GM21786 (cell line): Measurements from ENCODE around the gene RNF225.
"Not testable (repeated sequence)": the region's sequence is repeated elsewhere in the genome, so short reads cannot be mapped to it uniquely, and the experiment has no call there.

ENCODE experiments used
- ATAC-seq: cut with Tn5 transposase; IDR thresholded peaks from one replicate; pipeline ENCODE4 v1.9.1; 2021; ENCODE audit not compliant: unreplicated experiment

The RNF225 gene

DNA sequence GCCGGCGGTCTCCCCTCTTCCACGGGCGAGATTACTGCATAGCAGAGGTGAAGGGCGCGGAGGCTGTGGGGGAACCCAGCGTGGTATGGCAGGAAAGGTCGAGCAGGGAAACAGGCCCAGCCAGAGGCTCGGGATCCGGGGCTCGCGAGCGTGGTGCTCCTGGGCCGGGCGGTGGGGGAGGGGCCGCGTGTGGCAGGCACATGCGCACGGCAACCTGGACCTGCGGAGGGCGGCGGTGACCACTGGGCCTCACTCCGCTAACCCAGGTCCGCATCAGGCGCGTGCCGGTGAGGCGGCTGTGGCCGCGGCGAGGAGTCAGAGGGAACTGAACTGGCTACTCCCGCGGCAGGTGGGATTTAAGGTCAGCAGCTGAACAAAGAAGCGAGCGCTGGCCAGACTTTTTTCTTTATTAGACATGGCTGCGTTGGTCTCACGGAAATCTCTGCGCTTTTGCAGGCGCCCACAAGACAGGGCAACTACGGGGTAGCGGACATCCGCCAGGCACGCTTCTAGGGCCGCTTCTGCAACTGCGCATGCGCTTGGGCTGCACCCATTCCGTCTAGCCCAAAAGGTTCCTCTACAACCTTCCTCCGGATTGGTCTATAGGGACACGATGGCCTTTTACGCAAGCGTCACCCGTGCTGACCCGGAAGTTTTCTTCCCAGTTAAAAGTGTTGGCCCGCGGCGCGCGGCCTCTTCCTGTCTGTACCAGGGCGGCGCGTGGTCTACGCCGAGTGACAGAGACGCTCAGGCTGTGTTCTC lies 8.7 kb upstream of the RNF225 start, which contains the start of gene RPS5:
TSS of gene RPS5 (plus strand) at position 694 of the 762 bp plus-strand sequence. CDS start 869 bp downstream, outside the sequence.
- peak; percentile 92 for ATAC-seq

DNA sequence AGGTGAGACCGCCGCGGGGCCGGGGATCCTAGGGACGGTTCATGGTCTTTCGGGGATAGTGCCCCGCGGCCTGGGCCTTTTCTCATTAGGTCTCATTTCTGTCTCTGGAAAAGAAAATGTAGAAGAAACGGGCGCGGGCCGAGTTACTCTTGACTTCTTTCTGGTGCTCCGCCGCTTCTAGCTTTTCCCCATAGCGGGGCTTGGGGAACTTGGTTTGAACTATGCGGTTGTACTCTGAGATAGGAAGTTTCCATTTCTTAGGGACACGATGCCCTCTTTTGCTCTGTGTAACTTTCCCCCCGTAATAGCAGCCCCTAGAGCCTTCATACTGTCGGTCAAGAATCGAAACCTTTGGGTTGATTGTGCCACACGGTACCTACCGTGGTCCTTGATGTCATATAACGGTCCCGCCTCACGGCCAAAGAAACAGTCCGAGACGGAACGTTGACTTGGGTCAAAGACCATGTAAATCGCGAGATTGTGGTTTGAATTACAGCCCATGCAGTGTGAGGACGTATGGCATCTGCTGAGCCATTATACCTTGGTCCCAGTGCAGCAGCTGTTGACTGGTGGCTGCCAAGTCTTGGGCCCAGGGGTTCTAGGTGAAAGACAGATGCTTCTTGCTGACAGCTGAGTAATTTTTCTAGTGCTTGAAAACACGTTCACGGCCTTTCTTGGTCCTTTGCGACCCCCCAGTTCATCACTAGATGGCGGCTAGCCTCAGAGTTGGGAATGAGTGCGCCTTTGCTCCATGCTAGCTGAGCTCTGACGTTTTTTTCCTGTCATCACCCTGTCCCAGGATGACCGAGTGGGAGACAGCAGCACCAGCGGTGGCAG lies 7.9 kb upstream of the RNF225 start:
- ATAC-seq, result no peak

DNA sequence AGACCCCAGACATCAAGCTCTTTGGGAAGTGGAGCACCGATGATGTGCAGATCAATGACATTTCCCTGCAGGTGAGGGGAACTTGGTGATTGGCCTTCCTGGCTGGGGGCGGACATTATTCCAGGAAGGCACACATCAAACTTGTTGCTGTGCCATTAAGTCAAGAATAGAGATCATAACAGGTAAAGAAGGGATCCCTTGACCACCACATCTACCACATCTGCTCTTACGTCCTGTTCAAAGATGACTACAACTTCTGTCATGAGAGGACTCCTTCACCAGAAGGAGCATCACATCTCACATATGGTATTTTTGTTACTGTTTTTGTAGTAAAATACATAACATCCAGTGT lies 7.3 kb upstream of the RNF225 start:
- ATAC-seq, result no peak

DNA sequence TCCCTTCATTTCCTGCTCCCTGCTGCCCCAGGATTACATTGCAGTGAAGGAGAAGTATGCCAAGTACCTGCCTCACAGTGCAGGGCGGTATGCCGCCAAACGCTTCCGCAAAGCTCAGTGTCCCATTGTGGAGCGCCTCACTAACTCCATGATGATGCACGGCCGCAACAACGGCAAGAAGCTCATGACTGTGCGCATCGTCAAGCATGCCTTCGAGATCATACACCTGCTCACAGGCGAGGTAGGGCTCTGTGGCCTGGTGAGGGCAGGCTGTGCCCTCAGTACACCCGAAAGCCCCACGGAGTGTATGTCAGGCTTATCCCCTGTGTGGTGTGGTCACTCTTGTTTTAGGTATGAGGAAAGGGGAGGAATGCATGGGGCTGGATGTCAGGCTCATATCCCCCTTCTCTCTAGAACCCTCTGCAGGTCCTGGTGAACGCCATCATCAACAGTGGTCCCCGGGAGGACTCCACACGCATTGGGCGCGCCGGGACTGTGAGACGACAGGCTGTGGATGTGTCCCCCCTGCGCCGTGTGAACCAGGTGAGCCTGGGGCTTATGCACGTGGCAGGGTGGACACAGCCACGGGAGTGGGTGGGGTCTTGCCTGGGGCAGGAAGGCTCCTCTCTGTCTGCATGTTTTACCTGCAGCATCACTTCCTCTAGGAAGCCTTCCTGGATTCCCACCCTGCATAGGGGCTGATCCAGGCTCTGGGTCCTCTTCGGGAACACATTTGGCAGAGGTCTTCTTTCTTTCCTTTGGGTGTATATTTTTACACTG lies 2.3 kb upstream of the RNF225 start:
- no peak for ATAC-seq

DNA sequence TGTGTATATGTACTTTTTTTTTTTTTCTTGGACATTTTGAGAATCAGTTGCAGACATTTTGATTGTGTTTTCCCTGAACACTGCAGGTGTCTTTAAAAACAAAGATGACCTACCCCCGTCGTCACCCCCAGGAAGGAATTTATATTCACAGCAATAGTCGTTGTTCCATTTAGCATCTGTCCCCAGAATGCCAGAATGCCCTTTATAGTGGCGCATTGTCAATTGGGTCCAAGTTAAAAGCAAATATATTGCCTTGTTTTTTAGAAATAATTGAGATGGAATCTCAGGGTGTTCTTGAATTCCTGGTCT lies 1.8 kb upstream of the RNF225 start:
- no peak for ATAC-seq

DNA sequence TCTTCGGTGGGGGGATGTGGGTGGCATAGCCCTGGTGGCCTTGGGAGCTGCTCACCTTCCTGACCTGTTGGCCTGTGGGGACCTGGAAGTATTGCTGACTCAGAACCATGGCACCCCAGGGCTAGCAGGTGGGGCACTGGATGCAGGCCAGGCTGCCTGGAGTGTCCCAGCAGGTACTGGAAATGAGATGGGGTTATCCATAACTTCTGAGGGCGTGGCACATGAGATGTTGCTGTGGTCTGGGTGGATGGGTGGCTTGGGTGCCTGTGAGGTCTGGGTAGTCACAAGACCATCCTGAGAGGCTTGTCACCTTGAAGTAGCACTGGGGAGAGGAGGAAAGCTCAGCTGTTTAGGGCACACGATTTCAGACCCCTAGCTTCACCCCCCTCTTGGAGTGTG lies 636 bp upstream of the RNF225 start:
- ATAC-seq, result no peak

DNA sequence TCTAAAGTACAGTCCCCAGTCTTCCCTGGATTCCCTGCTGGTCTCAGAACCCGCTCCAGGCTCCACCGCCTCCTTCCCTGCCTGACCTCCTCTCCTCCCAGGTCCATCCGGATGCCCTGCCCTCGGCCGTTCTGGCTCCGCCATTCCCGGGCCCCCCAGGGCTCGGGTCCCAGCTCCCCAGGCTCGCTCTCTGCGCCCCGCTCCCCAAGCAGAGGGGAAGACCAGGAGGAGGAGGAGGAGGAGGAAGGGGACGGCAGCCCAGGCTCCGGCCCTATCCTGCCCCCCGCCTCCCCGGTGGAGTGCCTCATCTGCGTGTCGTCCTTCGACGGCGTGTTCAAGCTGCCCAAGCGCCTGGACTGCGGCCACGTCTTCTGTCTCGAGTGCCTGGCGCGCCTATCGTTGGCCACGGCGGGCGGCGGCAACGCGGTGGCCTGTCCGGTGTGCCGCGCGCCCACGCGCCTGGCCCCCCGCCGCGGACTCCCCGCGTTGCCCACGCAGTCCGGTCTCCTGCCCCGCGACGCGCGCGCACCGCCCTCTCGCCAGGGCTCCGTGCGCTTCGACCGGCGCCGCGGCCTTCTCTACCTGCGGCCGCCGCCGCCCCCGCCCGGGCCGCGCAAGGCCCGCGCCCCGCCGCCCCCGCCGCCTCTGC lies 647 bp downstream of the RNF225 start:
- ATAC-seq, result no peak

DNA sequence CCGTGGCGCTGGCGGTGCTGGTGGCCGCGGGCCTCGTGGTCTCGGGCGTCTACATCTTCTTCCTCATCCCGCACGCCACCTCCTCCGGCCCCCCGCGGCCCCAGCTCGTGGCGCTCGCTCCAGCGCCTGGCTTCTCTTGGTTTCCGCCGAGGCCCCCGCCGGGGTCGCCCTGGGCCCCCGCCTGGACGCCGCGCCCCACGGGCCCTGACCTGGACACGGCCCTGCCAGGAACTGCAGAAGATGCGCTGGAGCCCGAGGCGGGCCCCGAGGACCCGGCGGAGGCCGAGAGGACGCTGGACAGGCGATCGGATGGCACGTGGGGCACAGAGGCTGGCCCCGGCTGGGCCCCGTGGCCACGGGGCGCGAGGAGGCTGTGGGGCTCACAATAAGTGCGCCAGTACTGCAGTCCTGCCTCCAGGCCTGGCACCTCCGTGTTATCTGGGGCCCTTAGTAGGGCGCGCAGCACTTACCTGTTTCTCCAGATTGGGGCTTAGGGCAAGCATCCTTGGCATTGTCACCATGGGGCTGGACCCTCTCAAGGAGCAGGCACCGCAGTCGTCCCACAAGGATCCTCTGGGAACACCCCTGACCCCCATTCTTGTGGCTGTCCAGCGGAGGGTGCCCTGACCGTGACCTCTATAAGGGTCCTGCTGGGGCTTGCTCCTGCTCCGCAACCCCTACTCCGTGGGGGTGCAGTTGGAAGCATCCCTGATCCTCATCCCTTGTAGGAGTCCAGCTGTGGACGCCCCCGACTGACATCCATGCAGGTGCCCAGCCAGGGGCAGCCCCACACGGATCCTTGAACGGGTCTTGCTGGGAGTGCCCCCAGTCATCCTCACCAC lies 1.5 kb downstream of the RNF225 start:
- no peak for ATAC-seq

DNA sequence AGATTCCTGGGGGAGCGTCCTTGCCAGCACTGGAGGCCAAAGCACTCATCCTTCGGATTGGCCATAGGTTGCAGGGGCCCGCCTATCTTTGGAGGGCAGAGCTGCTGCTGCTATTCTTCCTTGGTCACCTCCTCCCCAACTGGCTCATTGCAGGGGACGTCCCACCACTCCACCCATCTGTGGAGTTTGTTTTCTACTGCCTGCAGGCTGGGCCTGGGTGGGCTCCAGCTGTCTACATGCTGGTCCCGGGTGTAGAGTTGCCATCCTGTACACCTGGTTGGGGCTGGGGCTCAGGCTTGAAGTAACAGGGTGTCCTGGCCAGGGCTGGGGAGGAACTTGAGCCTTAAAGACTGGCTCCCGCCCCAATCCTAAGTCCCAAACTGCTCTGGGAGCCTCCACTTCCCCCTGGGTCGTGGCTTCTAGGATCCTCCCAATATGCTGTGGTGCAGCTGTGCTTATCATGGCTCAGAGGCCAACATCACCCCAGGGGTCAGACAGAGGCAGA lies 2.1 kb downstream of the RNF225 start:
- ATAC-seq, result no peak

DNA sequence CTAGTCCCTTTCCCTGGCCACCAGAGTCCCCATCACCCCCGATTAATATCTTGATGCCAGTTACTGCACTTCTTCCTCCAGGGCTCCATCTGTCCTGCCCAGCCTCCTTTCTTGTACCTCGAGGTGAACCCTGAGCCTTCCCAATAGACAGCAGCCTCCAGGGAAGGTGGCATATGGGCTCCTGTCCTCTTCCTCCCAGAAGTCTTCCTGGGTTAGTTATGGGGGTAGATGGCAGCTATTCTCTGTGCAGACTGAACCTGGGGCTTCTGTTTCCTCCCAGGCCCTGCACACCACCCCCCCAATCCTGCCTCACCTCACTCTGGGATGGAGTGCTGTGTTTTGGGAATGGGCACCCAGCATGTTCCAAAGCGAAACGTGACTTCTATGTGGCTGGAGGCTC lies 2.6 kb downstream of the RNF225 start:
- ATAC-seq, result no peak

DNA sequence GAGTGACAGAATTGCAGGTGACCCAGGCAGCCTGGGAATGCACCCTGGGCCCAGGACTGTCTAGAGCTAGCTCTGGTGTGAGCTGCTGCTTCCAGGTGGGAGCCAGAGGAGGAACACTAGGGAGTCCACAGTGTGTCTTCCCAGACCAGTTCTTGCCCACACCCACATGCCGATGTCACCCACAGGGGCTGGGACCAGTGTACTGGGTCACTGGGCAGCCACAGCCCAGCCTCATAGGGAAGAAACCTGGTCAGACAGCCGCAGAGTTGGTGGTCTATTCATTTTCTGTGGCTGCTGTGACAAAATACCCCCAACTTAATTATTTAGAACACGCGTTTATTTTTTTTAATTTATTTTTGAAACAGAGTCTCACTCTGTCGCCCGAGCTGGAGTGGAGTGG lies 3.1 kb downstream of the RNF225 start:
- no peak for ATAC-seq

DNA sequence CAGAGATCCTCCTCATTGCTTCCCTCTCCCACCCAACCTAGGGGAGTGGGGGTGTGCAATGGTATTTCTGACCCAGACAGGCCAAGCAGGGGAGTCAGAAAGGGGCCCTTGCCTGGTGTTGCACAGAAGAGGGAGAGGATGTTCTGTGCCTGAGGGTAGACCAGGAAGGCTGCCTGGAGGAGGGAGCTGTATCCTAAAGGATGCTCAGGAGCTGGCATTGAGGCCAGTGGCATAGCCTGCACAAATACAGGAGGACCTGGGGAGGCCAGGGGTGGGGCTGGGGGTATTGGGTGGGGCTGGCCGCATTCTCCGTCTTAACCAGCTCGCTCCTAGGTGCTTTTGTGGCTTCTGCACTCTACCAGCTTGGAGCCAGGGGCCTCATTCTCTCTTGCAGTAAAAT lies 4.4 kb downstream of the RNF225 start:
- no peak for ATAC-seq

DNA sequence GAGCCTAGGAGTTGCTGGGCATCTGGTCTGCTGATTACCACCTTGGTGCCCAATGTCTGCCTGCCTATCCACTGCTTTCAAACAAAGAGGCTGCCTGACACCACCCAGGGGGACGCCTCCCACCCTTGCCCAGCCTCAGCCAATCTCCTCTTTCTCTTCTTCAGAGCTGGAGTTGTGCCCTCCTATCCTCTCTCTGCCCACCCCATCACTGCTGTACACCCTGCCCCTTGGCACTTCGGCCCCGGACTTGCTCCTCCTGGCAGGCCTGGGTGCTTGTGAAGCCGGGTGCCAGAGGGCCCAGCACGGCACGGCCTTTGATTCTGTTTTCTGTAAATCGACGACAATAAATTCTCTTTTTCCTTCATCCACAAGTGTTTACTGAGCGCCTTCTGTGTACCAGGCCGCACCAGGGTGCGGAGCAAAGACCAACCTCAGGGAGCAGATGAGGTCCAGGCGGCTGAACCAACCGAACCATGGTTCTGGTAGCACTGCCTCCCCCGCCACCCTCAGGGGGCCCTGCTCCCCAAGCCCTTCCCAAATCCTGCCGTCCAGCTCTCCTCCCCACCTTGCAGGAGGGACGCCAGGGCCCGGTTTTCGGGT lies 5.0 kb downstream of the RNF225 start:
- no peak for ATAC-seq

DNA sequence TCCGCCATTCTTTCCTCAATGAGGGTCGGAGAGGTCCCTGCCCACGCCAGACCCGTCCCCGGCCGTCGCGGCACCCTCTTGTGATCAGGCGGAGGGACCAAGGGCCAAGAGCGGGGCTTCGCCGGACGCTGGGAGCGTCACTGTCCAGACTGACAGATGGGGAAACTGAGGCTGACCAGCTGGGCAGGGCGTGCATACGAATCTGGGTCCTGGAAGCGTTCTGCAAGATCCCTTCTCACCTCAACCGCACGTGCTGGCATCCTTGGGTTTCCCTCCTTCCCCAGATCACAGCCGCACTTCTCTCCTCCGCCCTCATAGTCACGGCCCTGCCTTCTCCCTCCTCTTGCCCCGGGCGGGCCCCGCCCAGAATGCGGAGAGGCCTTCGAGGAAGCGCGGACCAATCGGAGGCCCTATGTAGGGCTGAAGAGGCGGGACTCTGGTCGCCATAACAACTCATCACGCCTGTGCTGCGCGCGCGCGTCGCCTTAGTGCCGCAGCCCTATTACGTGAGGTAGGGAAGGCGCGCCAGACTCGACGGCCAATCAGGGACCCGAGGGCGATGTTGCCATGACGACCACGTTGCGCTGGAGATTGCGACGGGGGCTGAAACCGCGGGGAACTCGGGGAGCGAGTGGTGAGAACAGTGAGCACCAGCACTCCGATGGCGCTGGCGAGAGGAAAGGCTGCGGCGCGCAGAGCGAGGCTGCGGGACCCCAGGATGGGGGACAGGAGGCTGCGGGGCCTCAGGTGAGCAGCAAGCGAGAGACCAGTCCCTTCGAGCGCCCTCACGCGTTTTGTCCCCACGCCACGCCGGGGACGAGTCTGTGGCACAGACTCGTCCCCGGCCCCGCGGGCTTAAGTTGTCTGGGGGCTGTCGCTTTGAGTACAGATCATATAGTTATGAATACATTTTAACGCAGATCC lies 5.7 kb downstream of the RNF225 start:
- ATAC-seq, result peak; percentile 99

DNA sequence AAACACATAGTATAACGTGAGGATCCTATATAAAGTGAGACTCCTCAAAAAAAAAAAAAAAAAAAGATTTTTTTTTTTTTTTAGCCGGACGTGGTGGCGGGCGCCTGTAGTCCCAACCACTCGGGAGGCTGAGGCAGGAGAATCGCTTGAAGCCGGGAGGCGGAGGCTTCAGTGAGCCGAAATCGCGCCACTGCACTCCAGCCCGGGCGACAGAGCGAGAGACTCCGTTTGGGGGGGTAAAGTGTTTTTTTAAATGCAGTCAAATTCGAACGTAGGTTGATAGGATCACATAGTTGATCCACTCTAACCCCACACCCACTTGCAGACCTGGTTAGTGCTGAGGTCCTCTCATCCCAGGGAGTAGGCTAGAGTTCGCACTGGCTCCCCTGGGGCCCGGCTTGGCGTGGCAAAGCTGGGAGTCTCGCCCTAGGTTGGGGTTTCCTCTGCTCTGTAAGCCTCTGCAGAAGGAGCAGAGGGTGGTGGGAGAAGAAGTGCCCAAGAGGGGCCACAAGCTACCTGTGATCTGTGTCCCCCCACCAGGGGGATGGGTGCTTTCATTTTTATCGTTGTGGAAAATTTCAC lies 6.5 kb downstream of the RNF225 start:
- no peak for ATAC-seq

DNA sequence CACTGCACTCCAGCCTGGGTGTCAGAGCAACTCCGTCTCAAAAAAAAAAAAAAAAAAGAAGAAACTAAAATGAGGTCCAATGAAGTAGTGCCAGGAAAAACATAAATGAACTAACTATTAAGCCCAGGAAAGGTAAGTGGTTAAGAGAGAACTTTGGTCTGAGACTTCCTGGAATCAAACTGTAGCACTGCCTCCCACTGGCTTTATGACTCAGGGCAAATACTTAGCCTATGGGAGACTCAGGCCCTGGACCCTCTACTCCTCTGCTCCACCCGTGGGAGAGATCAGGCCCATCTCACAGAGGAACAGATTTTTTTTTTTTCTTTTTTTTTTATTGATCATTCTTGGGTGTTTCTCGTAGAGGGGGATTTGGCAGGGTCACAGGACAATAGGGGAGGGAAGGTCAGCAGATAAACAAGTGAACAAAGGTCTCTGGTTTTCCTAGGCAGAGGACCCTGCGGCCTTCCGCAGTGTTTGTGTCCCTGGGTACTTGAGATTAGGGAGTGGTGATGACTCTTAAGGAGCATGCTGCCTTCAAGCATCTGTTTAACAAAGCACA lies 8.5 kb downstream of the RNF225 start:
- not testable (repeated sequence) for ATAC-seq

DNA sequence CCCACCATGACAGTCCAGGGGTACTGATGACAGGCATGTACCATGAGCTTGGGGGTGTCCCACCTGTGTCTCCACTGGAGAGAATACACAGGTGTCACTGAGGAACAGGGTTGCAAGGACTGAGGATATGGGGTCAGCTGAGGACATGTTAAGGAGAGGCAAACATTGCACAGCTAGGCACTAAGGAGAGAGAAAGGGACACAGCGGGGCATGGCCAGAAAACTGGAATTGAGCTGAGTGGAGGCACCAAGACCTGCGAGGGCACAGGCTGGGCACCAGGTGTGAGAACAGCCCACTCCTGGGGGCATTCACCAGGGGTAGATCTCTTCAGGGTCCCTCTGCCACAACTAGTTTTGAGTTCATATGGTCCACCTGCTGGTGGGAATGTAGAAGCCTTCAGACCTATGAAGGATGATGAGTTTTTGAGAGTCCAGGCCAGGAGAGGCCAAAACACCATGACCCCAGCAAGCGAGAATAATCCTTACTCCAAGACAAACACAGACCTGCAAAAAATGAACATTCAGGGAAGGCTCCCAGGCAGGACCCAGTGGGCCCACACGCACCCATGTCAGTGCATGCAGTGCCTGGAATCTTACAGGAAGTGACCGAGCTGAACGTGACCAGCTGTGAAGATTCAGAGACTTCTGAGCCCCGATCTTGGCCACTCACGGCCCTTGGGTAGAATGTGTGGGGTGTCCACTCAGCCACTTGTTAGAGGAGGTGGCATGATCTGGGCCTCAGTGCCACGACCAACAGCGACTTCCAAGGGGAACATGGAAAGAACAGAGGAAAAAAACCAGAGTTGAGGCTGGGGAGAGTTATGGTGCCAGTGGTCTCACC lies 11.6 kb downstream of the RNF225 start:
- no peak for ATAC-seq
